ENCODE results near the gene KLF2. TPM values are rescaled to one million over a fixed set of nuclear protein-coding genes. Genes with fewer than 3 reads are reported as not detected.
"Not testable (repeated sequence)": the region's sequence is repeated elsewhere in the genome, so short reads cannot be mapped to it uniquely, and the experiment has no call there.

Gene KLF2
- total RNA-seq, 6 experiments from 2014 or later: 26.4 to 36.8 (median 32.4) TPM

DNA sequence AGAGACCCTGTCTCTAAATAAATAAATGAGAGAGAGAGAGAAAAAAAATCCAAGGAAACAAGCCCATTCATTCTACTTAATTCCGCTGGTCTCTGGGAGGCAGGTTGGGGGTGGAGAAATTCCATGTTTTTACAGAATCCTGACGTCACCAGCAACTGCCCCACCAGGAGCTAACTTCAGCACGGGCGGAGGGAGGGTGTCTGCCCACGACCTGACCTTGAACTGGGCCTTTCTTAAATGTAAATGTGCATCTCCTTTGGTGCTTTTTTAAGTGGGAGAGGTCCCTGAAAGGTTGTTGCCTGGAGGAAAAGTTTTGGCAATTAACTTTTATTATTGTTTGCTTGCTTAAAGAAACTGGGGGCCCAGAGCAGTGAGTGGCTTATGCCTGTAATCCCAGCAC lies 15.5 kb downstream of the KLF2 start:
- Mint-ChIP-seq H3K4me3 (no peak overlapping the region), H3K9me3 (no peaks in the 10 kb centered on the region), H3K36me3 (ENCODE audit: low read depth) (no peaks in the 10 kb centered on the region), H3K27me3 (ENCODE audit: insufficient read depth) (no peaks in the 10 kb centered on the region; the same call in 1 of the 2 replicates), H3K27ac (peak overlapping the region; percentile 69), H3K4me1 (ENCODE audit: low read depth) (peaks cover 58% of the 10 kb centered on the region)
- TF ChIP-seq, protein P1, sequence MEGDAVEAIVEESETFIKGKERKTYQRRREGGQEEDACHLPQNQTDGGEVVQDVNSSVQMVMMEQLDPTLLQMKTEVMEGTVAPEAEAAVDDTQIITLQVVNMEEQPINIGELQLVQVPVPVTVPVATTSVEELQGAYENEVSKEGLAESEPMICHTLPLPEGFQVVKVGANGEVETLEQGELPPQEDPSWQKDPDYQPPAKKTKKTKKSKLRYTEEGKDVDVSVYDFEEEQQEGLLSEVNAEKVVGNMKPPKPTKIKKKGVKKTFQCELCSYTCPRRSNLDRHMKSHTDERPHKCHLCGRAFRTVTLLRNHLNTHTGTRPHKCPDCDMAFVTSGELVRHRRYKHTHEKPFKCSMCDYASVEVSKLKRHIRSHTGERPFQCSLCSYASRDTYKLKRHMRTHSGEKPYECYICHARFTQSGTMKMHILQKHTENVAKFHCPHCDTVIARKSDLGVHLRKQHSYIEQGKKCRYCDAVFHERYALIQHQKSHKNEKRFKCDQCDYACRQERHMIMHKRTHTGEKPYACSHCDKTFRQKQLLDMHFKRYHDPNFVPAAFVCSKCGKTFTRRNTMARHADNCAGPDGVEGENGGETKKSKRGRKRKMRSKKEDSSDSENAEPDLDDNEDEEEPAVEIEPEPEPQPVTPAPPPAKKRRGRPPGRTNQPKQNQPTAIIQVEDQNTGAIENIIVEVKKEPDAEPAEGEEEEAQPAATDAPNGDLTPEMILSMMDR (IDR thresholded peaks at IDR 0.05): no peak
- DNase-seq: no peak

DNA sequence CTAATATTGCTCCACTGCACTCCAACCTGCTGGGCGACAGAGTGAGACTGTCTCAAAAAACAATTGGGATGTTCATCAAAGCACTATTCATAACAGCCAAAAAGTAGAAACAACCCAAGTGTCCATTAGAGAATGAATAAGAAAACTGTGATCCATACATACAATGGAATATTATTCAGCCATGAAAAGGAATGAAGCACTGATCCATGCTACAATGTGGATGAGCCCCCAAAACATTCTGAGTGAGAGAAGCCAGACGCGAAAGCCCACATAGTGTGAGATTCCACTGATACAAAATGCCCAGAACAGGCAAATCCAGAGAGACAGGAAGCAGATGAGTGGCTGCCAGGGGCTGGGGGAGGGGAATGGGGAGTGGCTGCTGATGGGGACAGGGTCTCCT lies 16.0 kb downstream of the KLF2 start:
- no peak for DNase-seq
- H3K4me1 Mint-ChIP-seq (ENCODE audit: low read depth): peaks cover 58% of the 10 kb centered on the region
- no peaks in the 10 kb centered on the region for H3K36me3 Mint-ChIP-seq (ENCODE audit: low read depth)
- TF ChIP-seq, protein P1 (IDR thresholded peaks at IDR 0.05): no peak
- H3K9me3 Mint-ChIP-seq: no peaks in the 10 kb centered on the region
- no peaks in the 10 kb centered on the region; the same call in 1 of the 2 replicates for H3K27me3 Mint-ChIP-seq (ENCODE audit: insufficient read depth)
- H3K4me3 Mint-ChIP-seq: no peak overlapping the region
- H3K27ac Mint-ChIP-seq: no peak overlapping the region; the same call in 1 of the 2 replicates

DNA sequence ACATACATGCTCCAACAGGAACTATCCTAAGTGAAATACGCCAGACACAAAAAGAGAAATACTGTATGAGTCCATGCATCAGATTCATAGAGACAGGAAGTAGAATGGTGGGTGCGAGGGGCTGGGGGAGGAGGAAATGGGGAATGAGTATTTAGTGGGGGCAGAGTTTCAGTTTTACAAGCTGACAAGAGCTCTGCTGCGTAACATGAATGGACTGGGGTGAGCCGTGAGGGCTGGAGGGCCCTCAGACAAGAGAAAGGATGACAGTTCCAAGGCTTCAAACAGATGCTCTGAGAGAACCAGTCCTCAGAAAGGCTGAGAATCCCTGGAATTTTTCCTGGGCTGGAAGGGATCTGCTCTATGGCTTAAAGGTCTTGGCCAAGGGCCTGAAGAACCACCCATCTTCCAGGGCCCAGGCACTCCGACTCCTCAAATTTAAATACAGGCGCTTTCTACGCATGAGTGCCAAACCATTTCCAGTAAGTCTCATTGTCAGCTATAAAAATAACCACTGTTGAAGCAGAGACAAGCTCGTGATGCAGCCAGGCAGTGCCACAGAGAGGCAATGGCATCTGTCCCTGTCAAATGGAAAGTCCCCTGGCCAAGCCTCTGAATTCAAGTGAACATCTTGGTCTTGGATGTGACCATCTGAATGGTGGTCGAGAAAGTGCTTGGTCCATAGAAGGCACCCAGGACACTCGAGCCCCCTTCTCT lies 17.5 kb downstream of the KLF2 start:
- Mint-ChIP-seq H3K4me3 (no peak overlapping the region), H3K9me3 (no peaks in the 10 kb centered on the region), H3K27me3 (ENCODE audit: insufficient read depth) (no peaks in the 10 kb centered on the region; the same call in 1 of the 2 replicates), H3K27ac (peak overlapping the region; percentile 28), H3K36me3 (ENCODE audit: low read depth) (no peaks in the 10 kb centered on the region), H3K4me1 (ENCODE audit: low read depth) (peaks cover 48% of the 10 kb centered on the region)
- TF ChIP-seq, protein P1 (IDR thresholded peaks at IDR 0.05): no peak
- no peak for DNase-seq

DNA sequence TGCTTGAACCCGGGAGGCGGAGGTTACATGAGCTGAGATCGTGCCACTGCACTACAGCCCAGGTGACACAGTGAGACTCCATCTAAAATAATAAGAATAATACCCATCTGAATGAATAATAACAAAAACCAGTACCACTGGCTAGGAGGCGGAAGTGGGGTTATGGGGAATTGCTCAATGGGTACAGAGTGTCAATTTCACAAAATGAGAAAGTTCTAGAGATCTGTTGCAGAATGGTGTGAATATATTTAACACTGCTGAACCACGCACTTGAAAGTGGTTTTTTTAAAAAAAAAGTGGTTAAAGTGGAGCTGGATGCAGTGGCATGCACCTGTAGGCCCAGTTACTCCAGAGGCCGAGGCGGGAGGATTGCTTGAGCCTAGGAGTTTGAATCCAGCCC lies 18.5 kb downstream of the KLF2 start:
- no peaks in the 10 kb centered on the region for H3K9me3 Mint-ChIP-seq
- no peak overlapping the region for H3K4me3 Mint-ChIP-seq
- no peaks in the 10 kb centered on the region for H3K36me3 Mint-ChIP-seq (ENCODE audit: low read depth)
- H3K27me3 Mint-ChIP-seq (ENCODE audit: insufficient read depth): no peaks in the 10 kb centered on the region; the same call in 1 of the 2 replicates
- DNase-seq: no peak
- TF ChIP-seq, protein P1 (IDR thresholded peaks at IDR 0.05): no peak
- peaks cover 42% of the 10 kb centered on the region for H3K4me1 Mint-ChIP-seq (ENCODE audit: low read depth)
- no peak overlapping the region for H3K27ac Mint-ChIP-seq

DNA sequence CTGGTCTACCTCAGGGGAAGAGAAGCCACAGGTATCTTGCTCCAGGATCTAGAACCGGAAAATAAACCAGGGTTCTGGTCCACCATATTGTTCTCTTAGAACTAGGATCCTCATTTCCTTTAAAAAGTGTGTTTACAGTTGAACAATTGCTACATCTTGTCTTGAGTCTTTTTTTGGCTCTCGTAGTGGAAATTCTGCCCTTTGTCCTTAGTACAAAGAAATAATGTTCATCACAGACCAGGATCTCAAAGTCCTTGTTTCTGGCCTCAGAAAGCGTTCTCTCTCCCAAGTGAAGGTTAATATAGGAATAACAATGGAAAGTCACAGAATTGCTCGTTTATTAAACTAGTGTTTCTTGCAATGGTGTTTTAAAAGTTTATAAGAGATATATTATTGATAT lies 20.8 kb downstream of the KLF2 start:
- peaks cover 25% of the 10 kb centered on the region for H3K4me1 Mint-ChIP-seq (ENCODE audit: low read depth)

DNA sequence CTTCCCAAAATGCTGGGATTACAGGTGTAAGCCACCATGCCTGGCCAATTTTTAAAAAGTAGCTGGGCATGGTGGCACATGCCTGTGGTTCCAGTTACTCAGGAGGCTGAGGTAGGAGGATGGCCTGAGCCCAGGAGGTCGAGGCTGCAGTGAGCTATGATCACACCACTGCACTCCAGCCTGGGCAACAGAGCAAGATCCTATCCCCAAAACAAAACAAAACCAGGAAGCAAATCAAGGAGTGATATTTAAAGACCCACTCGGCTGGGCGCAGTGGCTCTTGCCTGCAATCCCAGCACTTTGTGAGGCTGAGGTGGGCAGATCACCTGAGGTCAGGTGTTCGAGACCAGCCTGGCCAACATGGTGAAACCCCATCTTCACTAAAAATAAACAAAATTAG lies 22.5 kb downstream of the KLF2 start:
- not testable (repeated sequence) for H3K4me3 Mint-ChIP-seq; H3K9me3 Mint-ChIP-seq; DNase-seq; H3K27me3 Mint-ChIP-seq (ENCODE audit: insufficient read depth); H3K27ac Mint-ChIP-seq; H3K36me3 Mint-ChIP-seq (ENCODE audit: low read depth)
- H3K4me1 Mint-ChIP-seq (ENCODE audit: low read depth): peaks cover 24% of the 10 kb centered on the region

More for the DNA sequence above, 20.8 kb downstream of the KLF2 start:
- no peak for DNase-seq
- TF ChIP-seq, protein P1 (IDR thresholded peaks at IDR 0.05): no peak
- H3K27me3 Mint-ChIP-seq (ENCODE audit: insufficient read depth): no peaks in the 10 kb centered on the region; the same call in 1 of the 2 replicates
- no peak overlapping the region for H3K27ac Mint-ChIP-seq
- H3K4me3 Mint-ChIP-seq: no peak overlapping the region
- no peaks in the 10 kb centered on the region; the same call in 1 of the 2 replicates for H3K36me3 Mint-ChIP-seq (ENCODE audit: low read depth)
- H3K9me3 Mint-ChIP-seq: no peaks in the 10 kb centered on the region
